ENCODE data around the gene ZCCHC18.

DNA sequence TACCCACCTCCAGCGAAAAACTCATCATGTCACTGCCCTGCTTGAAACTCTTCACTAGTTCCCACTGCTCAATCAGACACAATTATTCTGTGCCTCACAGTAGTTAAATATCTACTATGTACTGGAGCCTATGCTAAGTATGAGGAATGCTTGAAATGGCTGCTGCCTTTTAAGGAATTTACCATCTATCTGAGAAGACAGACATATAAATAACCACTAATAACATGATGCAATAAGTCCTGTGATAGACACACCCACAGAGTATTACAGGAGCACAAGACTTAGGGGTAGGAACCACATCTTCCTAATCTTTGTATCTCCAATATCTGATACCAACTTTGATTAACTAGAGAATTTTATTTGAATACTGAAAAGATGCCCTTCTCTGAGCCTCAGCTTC, 23.4 kb downstream of the ZCCHC18 start:
- TF ChIP-seq, protein P1, sequence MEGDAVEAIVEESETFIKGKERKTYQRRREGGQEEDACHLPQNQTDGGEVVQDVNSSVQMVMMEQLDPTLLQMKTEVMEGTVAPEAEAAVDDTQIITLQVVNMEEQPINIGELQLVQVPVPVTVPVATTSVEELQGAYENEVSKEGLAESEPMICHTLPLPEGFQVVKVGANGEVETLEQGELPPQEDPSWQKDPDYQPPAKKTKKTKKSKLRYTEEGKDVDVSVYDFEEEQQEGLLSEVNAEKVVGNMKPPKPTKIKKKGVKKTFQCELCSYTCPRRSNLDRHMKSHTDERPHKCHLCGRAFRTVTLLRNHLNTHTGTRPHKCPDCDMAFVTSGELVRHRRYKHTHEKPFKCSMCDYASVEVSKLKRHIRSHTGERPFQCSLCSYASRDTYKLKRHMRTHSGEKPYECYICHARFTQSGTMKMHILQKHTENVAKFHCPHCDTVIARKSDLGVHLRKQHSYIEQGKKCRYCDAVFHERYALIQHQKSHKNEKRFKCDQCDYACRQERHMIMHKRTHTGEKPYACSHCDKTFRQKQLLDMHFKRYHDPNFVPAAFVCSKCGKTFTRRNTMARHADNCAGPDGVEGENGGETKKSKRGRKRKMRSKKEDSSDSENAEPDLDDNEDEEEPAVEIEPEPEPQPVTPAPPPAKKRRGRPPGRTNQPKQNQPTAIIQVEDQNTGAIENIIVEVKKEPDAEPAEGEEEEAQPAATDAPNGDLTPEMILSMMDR (conservative IDR thresholded peaks at IDR 0.05; ENCODE audit: low read depth, low read length), result no peak
- TF ChIP-seq, protein P2, sequence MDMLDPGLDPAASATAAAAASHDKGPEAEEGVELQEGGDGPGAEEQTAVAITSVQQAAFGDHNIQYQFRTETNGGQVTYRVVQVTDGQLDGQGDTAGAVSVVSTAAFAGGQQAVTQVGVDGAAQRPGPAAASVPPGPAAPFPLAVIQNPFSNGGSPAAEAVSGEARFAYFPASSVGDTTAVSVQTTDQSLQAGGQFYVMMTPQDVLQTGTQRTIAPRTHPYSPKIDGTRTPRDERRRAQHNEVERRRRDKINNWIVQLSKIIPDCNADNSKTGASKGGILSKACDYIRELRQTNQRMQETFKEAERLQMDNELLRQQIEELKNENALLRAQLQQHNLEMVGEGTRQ (IDR thresholded peaks at IDR 0.05; ENCODE audit: low read depth, low read length), result no peak
- TF ChIP-seq RAD21 (IDR thresholded peaks at IDR 0.05; ENCODE audit: low read length), result no peak
- no peak for TF ChIP-seq RCOR1 (IDR thresholded peaks at IDR 0.05; ENCODE audit: insufficient replicate concordance, low read length)
- no peak for TF ChIP-seq MXI1 (IDR thresholded peaks at IDR 0.05; ENCODE audit: borderline replicate concordance, low read depth, low read length)
- TF ChIP-seq POLR2A (IDR thresholded peaks at IDR 0.05; ENCODE audit: low read depth, low read length), result no peak
- no peak for TF ChIP-seq FOS (IDR thresholded peaks at IDR 0.05; ENCODE audit: low read depth, low read length)
- peak; percentile 58 for TF ChIP-seq CEBPB (IDR thresholded peaks at IDR 0.05; ENCODE audit: low read depth, low read length)
- TF ChIP-seq RFX5 (IDR thresholded peaks at IDR 0.05; ENCODE audit: low read depth, low read length), result no peak
- no peak for TF ChIP-seq MAZ (IDR thresholded peaks at IDR 0.05; ENCODE audit: borderline replicate concordance, low read depth, low read length)
- TF ChIP-seq, protein P3, sequence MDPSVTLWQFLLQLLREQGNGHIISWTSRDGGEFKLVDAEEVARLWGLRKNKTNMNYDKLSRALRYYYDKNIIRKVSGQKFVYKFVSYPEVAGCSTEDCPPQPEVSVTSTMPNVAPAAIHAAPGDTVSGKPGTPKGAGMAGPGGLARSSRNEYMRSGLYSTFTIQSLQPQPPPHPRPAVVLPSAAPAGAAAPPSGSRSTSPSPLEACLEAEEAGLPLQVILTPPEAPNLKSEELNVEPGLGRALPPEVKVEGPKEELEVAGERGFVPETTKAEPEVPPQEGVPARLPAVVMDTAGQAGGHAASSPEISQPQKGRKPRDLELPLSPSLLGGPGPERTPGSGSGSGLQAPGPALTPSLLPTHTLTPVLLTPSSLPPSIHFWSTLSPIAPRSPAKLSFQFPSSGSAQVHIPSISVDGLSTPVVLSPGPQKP (IDR thresholded peaks at IDR 0.05; ENCODE audit: borderline replicate concordance, low read depth, low read length), result no peak
- TF ChIP-seq SMC3 (IDR thresholded peaks at IDR 0.05; ENCODE audit: low read depth, low read length), result no peak
- no peak for TF ChIP-seq MAFK (IDR thresholded peaks at IDR 0.05; ENCODE audit: low read depth, low read length)
- TF ChIP-seq CHD1 (IDR thresholded peaks at IDR 0.05; ENCODE audit: low read depth, low read length), result no peak
